ENCODE results near the gene FAM111A. TPM values are rescaled to one million over a fixed set of nuclear protein-coding genes. Genes with fewer than 3 reads are reported as not detected.

FAM111A gene
- total and polyA plus RNA-seq, 9 of the 15 experiments (the other 6 are each of a cell fraction or from before 2014, with no cell fraction given) = 14.8 to 30.6 (median 20.1) TPM

GRCh38 chr11:59171508-59172322 is 29.1 kb downstream of the FAM111A start, which contains the start of gene DTX4 (continued):
- TF ChIP-seq, protein P1, sequence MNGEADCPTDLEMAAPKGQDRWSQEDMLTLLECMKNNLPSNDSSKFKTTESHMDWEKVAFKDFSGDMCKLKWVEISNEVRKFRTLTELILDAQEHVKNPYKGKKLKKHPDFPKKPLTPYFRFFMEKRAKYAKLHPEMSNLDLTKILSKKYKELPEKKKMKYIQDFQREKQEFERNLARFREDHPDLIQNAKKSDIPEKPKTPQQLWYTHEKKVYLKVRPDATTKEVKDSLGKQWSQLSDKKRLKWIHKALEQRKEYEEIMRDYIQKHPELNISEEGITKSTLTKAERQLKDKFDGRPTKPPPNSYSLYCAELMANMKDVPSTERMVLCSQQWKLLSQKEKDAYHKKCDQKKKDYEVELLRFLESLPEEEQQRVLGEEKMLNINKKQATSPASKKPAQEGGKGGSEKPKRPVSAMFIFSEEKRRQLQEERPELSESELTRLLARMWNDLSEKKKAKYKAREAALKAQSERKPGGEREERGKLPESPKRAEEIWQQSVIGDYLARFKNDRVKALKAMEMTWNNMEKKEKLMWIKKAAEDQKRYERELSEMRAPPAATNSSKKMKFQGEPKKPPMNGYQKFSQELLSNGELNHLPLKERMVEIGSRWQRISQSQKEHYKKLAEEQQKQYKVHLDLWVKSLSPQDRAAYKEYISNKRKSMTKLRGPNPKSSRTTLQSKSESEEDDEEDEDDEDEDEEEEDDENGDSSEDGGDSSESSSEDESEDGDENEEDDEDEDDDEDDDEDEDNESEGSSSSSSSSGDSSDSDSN (IDR thresholded peaks at IDR 0.05; ENCODE audit: borderline replicate concordance in 1 of 2, low read depth in 2 of 2, low read length in 2 of 2) = no peak
- TF ChIP-seq ZFP1 (CRISPR knock-in tag; IDR thresholded peaks at IDR 0.05) (no peak), GTF2B (IDR thresholded peaks at IDR 0.05; ENCODE audit: extremely low read depth, insufficient read length) (no peak), HBP1 (CRISPR knock-in tag; IDR thresholded peaks at IDR 0.05) (0 out of 2 replicates have a peak, but pooled peaks have one; percentile 7), CEBPG (CRISPR knock-in tag; IDR thresholded peaks at IDR 0.05) (peak; percentile 76), CEBPG (tag; conservative IDR thresholded peaks at IDR 0.05 in 1 of 2, IDR thresholded peaks at IDR 0.05 in 1 of 2) (peak; percentile 36 to 73; a peak in 3 of 4 replicates), HMBOX1 (IDR thresholded peaks at IDR 0.05) (no peak), DACH1 (IDR thresholded peaks at IDR 0.05; ENCODE audit: partially characterized antibody) (no peak), ZNF592 (IDR thresholded peaks at IDR 0.05) (no peak), MCM2 (IDR thresholded peaks at IDR 0.05; ENCODE audit: low read depth) (no peak), PHF20 (IDR thresholded peaks at IDR 0.05; ENCODE audit: partially characterized antibody) (no peak), MNT (conservative IDR thresholded peaks at IDR 0.05) (peak in 1 of 2 experiments; percentile 49), ADNP (tag; IDR thresholded peaks at IDR 0.05) (no peak), NBN (IDR thresholded peaks at IDR 0.05; ENCODE audit: low read depth) (peak; percentile 60; the same call in 1 of the 2 replicates), SMAD3 (CRISPR knock-in tag; conservative IDR thresholded peaks at IDR 0.05) (no peak)
